HL-60/S4 treated with retinoic acid at 250 ng/mL for 4 days and 3 days (cell line): Measurements from ENCODE around the gene ZMIZ1.

Source experiments
- in situ Hi-C: fragments of 300-500 bp; cut with MboI; formaldehyde crosslinking; loops from 2 replicates; pipeline ENCODE4 v1.7.0; 2022; ENCODE audit warnings: low sequenced_read_pairs

Gene ZMIZ1

DNA sequence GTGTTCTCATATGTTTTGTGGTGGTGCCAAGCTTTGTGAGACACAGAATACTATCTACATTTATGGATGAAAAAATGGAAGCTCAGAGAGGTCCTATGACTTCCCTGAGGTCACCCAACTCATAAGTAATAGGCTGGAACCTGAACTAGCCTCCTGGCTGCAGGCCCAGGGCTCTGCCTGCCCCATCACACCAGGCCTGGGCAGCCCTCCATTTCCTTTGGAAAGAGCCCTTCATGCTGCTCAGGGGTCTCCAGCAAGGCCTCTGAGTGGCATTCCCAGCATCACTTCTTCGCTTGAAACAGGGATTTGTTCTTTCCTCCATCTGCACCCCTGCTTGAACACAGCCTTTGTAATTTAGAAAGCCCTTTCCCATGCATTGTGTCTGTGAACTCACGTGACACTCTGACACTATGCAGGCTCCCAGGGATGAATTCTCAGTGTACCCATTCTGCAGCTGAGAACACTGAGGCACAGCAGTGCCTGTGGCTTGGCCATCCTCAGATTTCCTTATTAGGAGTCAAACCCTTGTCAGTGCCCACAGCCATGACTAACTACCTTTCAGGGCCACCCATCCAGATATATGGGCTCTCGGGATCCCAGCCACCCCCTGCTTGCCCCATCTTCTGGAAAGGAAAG lies 150.7 kb downstream of the ZMIZ1 start:
- in situ Hi-C loops: no loop called here

DNA sequence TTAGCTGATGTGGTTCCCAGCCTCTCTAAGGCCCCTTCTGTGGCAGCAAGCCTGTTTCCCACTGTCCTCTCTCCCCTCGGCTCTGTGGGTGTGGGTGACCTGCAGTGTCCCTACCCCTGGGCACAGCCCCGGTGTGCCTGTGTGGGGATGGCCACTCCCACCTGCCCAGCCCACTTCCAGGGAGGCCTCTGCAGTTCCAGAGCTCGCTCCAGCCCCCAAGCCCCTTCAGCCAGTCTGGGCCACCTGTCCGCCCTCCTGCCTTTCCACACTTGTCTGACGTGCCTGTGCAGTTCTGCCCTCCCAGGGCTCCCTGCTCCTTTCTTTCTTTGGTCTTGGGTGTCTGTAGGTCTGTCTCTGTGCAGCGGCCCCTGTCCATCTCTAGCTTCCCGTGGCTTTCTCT lies 151.5 kb downstream of the ZMIZ1 start:
- in situ Hi-C loops: no loop called here

DNA sequence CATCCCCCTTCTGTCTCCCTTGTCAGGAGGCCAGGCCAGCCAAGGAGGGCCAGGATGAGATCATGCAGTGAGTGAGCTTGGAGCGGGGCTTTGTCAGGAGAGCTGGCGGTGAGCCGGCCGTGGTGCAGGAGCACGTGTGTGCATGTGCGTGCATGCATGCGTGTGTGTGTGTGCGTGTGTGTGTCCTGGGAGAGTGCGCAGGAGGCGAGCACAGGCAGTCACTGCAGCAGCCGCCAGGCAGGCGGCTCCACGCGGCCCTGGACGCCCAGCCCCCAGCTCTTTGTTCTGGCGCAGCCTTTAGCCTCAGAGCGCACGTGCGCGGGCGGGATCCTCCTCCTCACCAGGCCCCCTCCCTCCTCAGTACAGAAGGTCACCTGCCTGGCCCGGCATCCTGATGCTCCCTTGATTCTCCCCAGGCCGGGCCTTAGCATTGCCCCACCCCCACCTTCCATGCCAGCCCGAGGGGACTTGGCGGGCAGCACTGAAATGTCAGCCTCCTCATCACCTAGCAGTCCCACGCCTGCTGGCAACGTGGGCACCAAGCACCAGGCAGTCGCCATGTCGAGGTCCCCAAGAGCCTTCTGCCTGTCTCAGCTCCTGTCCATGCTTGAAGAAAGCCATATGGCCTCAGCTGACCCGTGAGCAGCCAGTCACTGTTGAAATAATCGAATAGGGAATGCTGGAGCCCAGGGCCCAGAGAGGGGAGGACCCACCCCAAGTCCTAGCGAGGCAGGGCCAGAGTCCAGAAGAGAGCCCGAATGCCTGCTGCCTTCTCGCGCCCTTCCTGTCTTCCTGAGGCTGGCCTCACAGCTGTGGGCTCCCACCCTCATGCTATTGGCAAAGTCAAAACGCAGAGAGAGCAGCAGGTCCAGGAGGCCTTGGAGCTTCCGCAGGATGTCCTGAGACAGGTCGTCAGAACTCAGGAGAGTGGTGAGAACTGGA lies 152.6 kb downstream of the ZMIZ1 start:
- in situ Hi-C loops: no loop called here

GRCh38 chr10:79222186-79222585 lies 153.4 kb downstream of the ZMIZ1 start:
- in situ Hi-C loops: no loop called here

DNA sequence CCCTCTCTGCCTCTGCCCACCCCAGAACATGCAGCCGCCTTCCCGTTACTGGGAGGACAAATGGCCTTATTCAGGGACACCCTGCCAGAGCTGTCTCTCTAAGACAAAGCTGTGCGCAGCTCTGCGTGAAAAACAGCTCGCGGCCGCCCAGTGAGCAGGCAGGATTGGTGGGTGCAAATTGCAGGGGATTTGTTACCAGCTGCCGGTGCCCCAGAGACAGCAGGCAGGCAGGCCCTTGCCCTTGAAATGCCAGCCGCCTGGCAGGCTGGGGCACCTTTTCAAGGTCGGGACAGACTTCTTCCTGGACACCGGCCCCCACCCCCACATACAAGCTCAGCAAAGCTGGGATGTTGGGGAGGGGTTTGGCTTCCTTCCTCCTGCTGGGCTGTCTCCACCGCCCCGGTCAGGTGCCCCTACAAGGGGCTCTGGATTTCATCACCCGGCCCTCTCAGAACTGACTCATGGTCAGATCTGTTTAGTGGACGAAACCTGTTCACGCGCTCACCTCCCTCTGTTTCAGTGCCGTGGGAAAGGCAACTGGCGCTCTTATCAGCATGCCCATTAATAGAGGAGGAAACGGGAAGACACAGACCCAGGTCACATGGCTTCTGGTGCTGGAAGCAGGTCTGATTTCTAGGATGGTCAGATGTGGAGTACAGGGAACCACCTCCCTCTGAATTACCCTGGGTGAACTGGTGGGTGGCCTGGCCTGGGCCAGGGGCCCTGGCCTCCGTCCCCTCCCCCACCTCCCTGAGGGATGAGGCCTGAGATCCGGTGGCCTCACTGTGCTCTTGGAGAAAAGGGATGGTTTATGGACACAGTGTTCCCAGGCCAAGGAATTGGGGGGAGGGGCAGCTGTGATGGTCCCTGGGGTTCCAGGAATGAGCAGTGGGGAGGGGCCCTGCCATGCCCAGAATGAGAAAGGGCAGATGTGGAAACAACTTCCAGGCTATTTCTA lies 154.6 kb downstream of the ZMIZ1 start:
- in situ Hi-C loops: no loop called here

DNA sequence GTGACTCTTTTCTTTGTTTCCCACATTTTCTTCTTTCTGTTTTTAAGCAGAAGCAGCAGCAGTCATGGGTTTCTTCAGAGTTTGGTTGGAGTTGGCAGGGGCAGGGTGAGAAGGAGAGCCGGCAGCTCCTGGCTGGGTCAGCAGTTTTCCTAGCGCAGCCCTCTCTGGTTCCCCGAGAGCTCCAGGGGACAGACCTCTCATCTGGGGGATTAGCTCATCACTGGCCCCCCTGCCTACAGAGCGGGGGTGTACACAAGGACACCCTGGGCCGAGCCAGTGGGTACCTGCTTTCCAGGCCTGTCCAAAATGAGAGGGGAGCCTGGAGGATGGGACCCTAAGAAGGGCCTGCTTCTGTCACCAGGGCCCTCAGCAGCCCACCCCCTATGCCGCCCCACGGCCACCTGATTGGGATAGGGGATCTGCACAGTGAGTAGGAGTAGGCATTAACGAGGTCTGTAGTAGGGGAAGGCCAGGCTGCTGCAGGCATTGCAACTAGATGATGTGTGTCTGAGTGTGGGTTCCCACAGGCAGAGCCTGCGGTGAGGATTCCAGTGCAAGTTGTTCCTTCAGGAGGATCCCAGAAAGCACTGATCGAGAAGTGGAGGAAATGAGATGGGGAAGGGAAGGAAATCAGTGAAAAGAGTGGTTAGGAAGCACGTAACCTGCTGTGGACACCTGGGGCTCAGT lies 155.6 kb downstream of the ZMIZ1 start:
- in situ Hi-C loops: no loop called here

GRCh38 chr10:79224992-79225391 lies 156.2 kb downstream of the ZMIZ1 start:
- in situ Hi-C loops: no loop called here

GRCh38 chr10:79226391-79227245 lies 157.9 kb downstream of the ZMIZ1 start:
- in situ Hi-C loops: no loop called here

DNA sequence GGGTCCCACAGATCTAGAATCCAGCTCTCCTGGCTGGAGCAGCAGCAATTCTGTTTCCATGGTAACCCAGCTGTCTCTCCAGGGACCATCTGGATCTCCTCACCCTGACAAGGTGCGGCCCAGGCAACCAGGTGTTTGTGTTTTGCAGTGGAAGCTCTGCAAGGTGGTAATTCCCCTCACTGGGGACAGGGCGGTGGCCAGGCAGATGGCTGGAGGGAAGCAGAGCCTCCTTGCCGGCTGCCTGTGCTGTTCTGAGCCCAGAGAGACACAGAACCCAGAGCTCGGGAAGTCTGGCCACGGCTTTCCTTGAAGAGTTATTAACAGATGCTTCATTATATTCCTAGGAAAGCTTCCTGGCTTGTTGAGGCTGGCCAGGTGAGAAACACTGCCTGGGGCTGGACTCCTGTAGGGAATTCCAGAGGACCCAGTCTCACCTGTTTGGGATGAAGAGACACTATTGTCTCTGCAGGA lies 160.3 kb downstream of the ZMIZ1 start:
- in situ Hi-C loops: no loop called here

DNA sequence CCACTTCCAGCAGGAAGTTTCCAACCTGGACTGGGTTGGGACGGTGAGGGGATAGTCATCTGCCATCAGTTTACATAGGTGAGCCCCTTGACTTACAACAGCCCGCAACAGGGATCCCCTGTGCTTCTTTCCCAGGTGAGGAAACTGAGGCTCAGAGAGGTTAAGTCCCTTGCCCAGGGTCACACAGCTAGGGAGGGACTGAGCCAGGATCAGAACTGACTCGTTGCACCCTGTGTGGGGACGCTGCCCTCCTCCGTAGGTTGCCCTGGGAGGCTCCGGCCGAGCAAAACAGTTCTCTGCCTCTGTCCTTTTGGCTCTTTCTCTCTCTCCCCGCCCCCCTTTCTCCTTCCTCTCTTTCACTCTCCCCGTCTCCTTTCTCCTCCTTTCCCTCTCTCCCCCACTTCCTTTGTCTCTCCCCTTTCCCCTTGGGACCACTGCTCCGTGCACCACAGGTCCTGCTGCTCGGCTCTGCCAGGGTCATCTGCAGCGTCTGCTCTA lies 161.1 kb downstream of the ZMIZ1 start:
- in situ Hi-C loops: no loop called here

- in situ Hi-C loops: no loop called here
Measured at GRCh38 chr10:79230328-79230830, 161.6 kb downstream of the ZMIZ1 start.

DNA sequence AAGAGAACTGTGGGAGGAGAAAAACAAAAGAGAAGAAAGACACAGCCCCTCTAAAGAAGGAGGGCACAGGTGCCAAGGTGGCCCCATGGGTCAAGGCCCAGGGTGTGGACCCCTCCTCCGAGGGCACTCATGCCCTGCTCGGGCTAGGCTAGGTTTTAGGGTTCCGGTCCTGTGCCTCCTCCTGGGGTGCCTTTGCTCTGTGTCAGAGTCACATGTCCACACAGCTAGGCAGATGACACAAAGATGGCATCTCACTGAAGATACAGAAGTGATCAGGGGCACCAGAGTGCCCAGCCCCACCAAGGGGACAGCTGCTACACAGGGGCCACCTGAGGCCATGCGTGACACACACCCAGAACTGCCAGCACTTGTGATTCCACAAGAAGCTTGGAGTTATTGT lies 162.1 kb downstream of the ZMIZ1 start:
- in situ Hi-C loops: no loop called here

- in situ Hi-C loops: no loop called here
Measured at GRCh38 chr10:79231908-79232307, 163.1 kb downstream of the ZMIZ1 start.

GRCh38 chr10:79232864-79233263 lies 164.1 kb downstream of the ZMIZ1 start:
- in situ Hi-C loops: no loop called here

DNA sequence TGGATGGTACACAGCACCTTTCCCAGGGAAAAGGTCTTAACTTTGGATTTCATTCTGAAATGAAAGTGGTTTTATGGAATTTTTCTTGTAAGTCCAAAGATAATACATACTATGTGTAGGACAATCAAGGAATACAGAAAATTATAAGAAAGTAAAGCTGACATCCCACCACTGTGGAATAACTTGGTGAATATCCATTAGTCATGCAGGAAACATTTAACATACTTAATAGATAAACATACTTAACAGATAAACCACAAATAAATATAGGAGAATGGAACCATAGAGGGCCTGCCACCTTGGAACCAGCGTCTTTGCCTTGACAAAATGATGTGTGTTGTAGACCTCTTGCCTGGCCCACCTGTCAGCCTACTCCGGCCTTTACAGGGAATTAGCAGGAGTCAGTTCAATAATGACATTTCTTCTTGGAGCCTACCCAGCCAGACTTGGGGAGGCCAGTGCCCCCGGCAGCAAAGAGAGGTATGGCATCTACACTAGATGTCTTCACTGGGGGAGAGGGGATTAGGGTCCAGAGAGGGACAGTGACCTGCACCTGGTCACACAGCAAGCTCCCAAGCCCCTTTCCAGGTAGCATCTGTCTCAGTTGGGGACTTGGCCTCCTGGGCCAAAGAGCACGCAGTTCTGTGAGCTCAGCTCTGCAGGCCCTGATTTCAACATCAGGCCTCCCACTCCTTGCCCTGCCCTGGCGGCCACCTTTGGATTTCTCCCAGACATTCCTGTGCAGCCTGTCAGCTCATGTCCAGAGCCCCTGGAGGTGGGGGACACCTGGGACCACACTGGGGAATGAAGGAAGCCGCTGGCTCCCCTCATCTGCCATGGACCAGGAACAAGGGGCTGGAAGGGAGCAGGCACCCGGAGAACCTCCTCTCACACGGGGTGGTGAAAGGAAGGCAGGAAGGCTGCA lies 165.9 kb downstream of the ZMIZ1 start:
- in situ Hi-C loops: no loop called here

DNA sequence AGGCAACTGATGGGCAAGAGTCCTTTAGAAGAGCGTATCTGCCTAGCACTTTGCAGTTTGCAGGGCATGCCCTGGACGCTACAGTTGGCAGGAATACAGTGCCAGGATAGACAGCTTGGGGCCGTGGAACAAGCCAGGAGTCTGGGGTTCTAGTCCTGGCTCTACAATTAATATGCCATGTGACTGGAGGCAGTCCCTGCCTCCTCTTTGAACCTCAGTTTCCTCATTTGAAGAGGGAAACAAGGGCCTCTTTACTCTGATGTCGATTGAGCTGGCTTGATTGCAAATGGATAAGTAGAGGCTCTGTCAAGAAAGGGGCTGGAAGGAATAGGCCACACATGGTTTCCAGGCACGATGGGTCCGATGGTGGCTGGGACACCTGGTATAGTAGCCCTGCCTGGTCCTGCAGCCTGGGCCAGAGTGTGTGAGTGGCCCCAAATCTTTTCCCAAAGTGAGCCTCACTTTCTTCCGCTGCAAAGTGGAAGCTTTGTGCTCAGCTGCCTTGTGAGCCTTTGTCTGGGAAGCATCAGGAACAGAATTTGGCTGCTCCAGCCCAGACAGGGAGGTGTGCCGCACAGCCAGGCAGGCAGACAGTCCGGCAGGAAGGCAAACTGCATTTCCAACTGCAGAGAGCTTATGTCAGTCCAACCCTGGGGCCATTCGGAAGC lies 167.1 kb downstream of the ZMIZ1 start:
- in situ Hi-C loops: no loop called here

DNA sequence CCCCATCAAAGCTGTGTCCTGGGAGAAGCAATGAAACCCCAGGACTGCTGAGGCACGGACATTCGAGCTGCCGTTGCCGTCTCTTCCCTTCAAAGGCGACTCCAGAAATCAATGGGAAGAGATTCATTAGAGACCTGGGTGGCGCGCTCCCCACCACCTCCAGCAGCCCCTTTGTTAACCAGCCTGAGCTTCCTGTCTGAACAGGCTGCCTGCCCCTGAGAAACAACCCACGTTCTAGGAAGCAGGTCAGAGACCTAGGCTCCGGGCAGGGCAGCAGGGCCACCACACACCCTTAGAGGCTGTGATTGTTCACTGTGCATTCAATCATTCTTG lies 167.6 kb downstream of the ZMIZ1 start:
- in situ Hi-C loops: no loop called here
